Activated CD8-positive, alpha-beta memory T cell treated with anti-CD3 and anti-CD28 coated beads, Interleukin-2, amount 50 U/mL, for 48 hours (primary cell): ENCODE data around the gene ZNG1C.
"Not testable (repeated sequence)": the region's sequence is repeated elsewhere in the genome, so short reads cannot be mapped to it uniquely, and the experiment has no call there.

Source experiments
- DNase-seq: peaks from one replicate; pipeline ENCODE4 v3.0.0-alpha.2; 2020

ZNG1C gene

DNA sequence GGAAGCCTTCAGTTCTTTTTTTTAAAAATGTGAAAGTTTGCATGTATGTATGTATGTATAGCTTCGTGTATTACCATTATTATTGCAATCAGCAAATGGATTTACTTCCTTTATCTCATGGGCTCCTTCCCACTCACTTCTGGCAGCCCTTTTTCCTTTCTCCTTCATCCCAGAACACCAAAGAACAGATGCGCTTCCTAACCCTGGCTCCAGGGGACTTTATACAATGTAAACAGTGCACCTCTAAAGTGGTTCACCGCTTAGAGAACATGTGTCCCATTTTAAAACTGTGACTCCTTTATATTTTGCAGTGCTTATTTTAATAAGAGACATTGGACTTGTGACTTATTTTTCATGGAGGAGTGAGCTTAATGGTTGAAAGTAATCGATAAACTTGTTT is 101.5 kb downstream of the ZNG1C start:
- DNase-seq, result not testable (repeated sequence)

- DNase-seq, result not testable (repeated sequence)
These were observed 102.2 kb downstream of the ZNG1C start for GRCh38 chr9:68343992-68344391.
